K562 (cell line): Measurements from ENCODE around the gene MARS1. TPM values are rescaled to one million over a fixed set of nuclear protein-coding genes. Genes with fewer than 3 reads are reported as not detected.

Source experiments
- ARID2 ChIP-seq: fragments of 450-650 bp; IDR thresholded peaks from 2 replicates; pipeline ENCODE4 v1.6.1; 2017; ENCODE audit warnings: antibody characterized with exemption, mild to moderate bottlenecking
- CBFB ChIP-seq: sonication (generic); formaldehyde crosslinking; IDR thresholded peaks from 2 replicates; pipeline ENCODE4 v1.4.0; 2020; ENCODE audit warnings: mild to moderate bottlenecking, missing genetic modification reagents
- CXXC5 ChIP-seq: fragments of 250-450 bp; sonication (Bioruptor Pico); IDR thresholded peaks from 2 replicates; pipeline ENCODE4 v1.8.0; 2022; ENCODE audit warnings: inconsistent platforms, mild to moderate bottlenecking, moderate library complexity
- DACH1 ChIP-seq: fragments of 450-650 bp; IDR thresholded peaks from 2 replicates; pipeline ENCODE4 v1.6.1; 2018; ENCODE audit not compliant: partially characterized antibody
- DMBX1 ChIP-seq: fragments of 250-450 bp; sonication (Bioruptor Pico); IDR thresholded peaks from 2 replicates; pipeline ENCODE4 v1.8.0; 2022; ENCODE audit warnings: inconsistent platforms, mild to moderate bottlenecking, moderate library complexity, borderline replicate concordance
- E2F8 ChIP-seq: fragments of 450-650 bp; IDR thresholded peaks from 2 replicates; pipeline ENCODE4 v1.7.1; 2018; ENCODE audit warnings: mild to moderate bottlenecking, low read depth; ENCODE audit not compliant: partially characterized antibody
- EP300 ChIP-seq: IDR thresholded peaks from 2 replicates; pipeline ENCODE4 v1.6.1; 2012; ENCODE audit warnings: low read length, improper control_type of control experiment
- GABPB2 ChIP-seq: fragments of 250-450 bp; sonication (Bioruptor Pico); conservative IDR thresholded peaks from 2 replicates; pipeline ENCODE4 v1.5.1; 2021; ENCODE audit warnings: mild to moderate bottlenecking
- GTF2F1 ChIP-seq: IDR thresholded peaks from 2 replicates; pipeline ENCODE4 v1.6.1; 2011; ENCODE audit warnings: low read depth, low read length, improper control_type of control experiment
- HDAC3 ChIP-seq: fragments of 450-650 bp; IDR thresholded peaks from 2 replicates; pipeline ENCODE4 v1.6.1; 2018; ENCODE audit warnings: borderline replicate concordance, mild to moderate bottlenecking, moderate library complexity; ENCODE audit not compliant: partially characterized antibody
- KAT8 ChIP-seq: fragments of 450-650 bp; IDR thresholded peaks from 2 replicates; pipeline ENCODE4 v1.6.1; 2016; ENCODE audit warnings: low read depth, mild to moderate bottlenecking
- KLF1 ChIP-seq: fragments of 450-650 bp; IDR thresholded peaks from 2 replicates; pipeline ENCODE4 v1.6.1; 2016; ENCODE audit warnings: missing genetic modification characterization, missing compliant biosample characterization
- KLF16 ChIP-seq: IDR thresholded peaks from 2 replicates; pipeline ENCODE4 v1.6.1; 2016; ENCODE audit warnings: antibody characterized with exemption
- NCOA6 ChIP-seq: fragments of 450-650 bp; IDR thresholded peaks from 2 replicates; pipeline ENCODE4 v1.6.1; 2017; ENCODE audit warnings: mild to moderate bottlenecking
- PHB2 ChIP-seq: fragments of 450-650 bp; IDR thresholded peaks from 2 replicates; pipeline ENCODE4 v1.6.1; 2017; ENCODE audit warnings: low read depth
- PHF8 ChIP-seq: fragments of 200-600 bp; sonication (generic); IDR thresholded peaks from 2 replicates; pipeline ENCODE4 v1.6.1; 2012; ENCODE audit warnings: mixed run types, mild to moderate bottlenecking, inconsistent platforms, low read length, moderate library complexity, borderline replicate concordance
- POLR2AphosphoS5 ChIP-seq: IDR thresholded peaks from 2 replicates; pipeline ENCODE4 v1.6.1; 2011; ENCODE audit warnings: mild to moderate bottlenecking, low read depth, low read length, moderate library complexity; ENCODE audit not compliant: control insufficient read depth, insufficient read depth
- POLR2H ChIP-seq: IDR thresholded peaks from 2 replicates; pipeline ENCODE4 v1.6.1; 2016; ENCODE audit warnings: missing genetic modification characterization, low read depth, mild to moderate bottlenecking, control low read depth, missing compliant biosample characterization, moderate library complexity
- POLR3A ChIP-seq: IDR thresholded peaks from 2 replicates; pipeline ENCODE4 v1.6.1; 2011; ENCODE audit warnings: borderline replicate concordance, mild to moderate bottlenecking, moderate library complexity; ENCODE audit not compliant: insufficient read length, insufficient read depth; ENCODE audit errors: extremely low read depth
- PRPF4 ChIP-seq: fragments of 200-400 bp; formaldehyde crosslinking; IDR thresholded peaks from one replicate; pipeline ENCODE4 v1.6.1; 2017; ENCODE audit warnings: low read length, low read depth, mild to moderate bottlenecking; ENCODE audit not compliant: insufficient read depth, poor library complexity, severe bottlenecking
- TAF9B ChIP-seq: fragments of 450-650 bp; IDR thresholded peaks from 2 replicates; pipeline ENCODE4 v1.6.1; 2018; ENCODE audit warnings: mild to moderate bottlenecking; ENCODE audit not compliant: partially characterized antibody
- TCFL5 ChIP-seq: fragments of 250-450 bp; sonication (Bioruptor Pico); conservative IDR thresholded peaks from 2 replicates; pipeline ENCODE4 v1.6.1; 2021; ENCODE audit warnings: mild to moderate bottlenecking, moderate library complexity, matching md5 sums
- TOE1 ChIP-seq, 2 experiments: fragments of 450-650 bp in 1 of 2; sonication (generic) in 1 of 2; formaldehyde crosslinking in 1 of 2; IDR thresholded peaks; 2 replicates each; pipeline versions ENCODE4 v1.7.1 to v1.8.0; 2016 to 2022; ENCODE audit warnings: borderline replicate concordance in 2 of 2, mild to moderate bottlenecking in 2 of 2, antibody characterized with exemption in 1 of 2, inconsistent platforms in 1 of 2, low read depth in 1 of 2, missing genetic modification reagents in 1 of 2, moderate library complexity in 1 of 2
- polyA plus RNA-seq, 8 experiments: library from polyadenylated mRNA; depleted of rRNA in 4 of 8; stranded (reverse) in 5 of 8; unstranded in 3 of 8; fragments of >200 nt; fragmentation: Nextera tagmentation in 2 of 8; fragmentation: Illumina TruSeq in 1 of 8; extraction: Ambion mirVana in 2 of 8; extraction: Trizol in 1 of 8; gene quantifications; 2 replicates each; pipeline versions ENCODE4 v1.2.1 to v1.2.3, GENCODE V29; 2011 to 2014; ENCODE audit warnings: inconsistent platforms in 1 of 8, missing spikeins in 1 of 8
- total RNA-seq, 7 experiments: library from RNA; depleted of rRNA in 6 of 7; stranded (reverse); fragments of >200 nt in 6 of 7; fragmentation: Illumina TruSeq in 2 of 7; extraction: Trizol in 2 of 7; gene quantifications; 2 replicates each; pipeline versions ENCODE4 v1.2.1 to v1.2.3, GENCODE V29; 2011 to 2021; ENCODE audit warnings: low replicate concordance in 1 of 7
- TF ChIP-seq, protein P1 (sequence below): fragments of 450-650 bp; formaldehyde crosslinking; IDR thresholded peaks from 2 replicates; pipeline ENCODE4 v1.4.0; 2020; ENCODE audit warnings: mild to moderate bottlenecking
- TF ChIP-seq, protein P2 (sequence below): sonication (generic); formaldehyde crosslinking; IDR thresholded peaks from 2 replicates; pipeline ENCODE4 v1.9.0; 2022; ENCODE audit warnings: mild to moderate bottlenecking, missing genetic modification reagents

MARS1 gene
- total and polyA plus RNA-seq, 9 of the 15 experiments (the other 6 are each of a cell fraction or from before 2014, with no cell fraction given): 117 to 382 (median 220) TPM

DNA sequence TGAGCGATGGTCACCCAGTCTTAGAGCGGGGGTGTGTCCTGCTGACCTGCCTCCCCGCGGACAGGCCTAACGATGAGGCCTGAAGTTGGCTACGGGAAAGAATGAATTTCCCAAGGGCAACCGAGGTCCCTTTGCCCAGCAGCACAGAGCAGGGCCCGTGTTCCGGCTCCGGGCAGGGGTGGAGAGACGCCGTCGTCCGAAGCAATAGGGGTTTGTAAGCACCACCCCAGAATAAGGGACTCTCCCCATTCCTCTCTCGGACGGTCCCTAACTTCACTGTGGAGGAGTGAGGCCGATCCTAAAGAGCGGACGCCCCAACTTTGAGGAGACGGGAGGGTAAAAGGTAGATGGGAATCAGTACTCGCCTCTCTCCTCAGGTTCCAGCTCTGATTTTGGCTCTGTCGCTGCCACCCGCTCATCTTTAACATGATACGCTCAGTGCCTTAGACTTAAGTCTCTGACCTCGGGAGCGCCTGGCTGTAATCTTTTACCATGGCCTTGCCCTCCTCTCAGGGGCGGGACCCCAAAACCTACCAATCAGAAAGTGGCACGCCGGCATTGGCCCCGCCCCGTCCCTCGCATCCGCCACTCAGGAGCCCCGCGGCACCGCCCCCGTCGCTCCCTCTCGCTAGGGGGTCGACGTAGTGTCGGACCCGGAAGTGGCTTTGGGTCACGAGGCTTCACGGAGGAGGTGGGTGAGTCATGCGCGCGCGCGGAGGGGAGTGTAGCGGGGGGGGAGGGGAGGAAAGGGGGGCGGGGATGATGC is 32.4 kb downstream of the MARS1 start, which contains the start of gene DDIT3 (continued):
- TF ChIP-seq POLR2AphosphoS5 (peak; percentile 99), PHF8 (peak; percentile 90), PRPF4 (peak; percentile 58), POLR3A (no peak), NCOA6 (no peak), CBFB (no peak), POLR2H (tag) (peak; percentile 99), HDAC3 (no peak), EP300 (no peak), CXXC5 (peak; percentile 70), E2F8 (no peak), TCFL5 (CRISPR knock-in tag) (no peak), GTF2F1 (peak; percentile 87), TAF9B (peak; percentile 93), PHB2 (no peak), KAT8 (no peak), DACH1 (no peak), ARID2 (no peak), DMBX1 (CRISPR knock-in tag) (peak; percentile 73; the same call in 1 of the 2 replicates), GABPB2 (CRISPR knock-in tag) (no peak; the same call in 1 of the 2 replicates), KLF1 (tag) (no peak), KLF16 (no peak; the same call in 1 of the 2 replicates), TOE1 (IDR thresholded peaks at IDR 0.05; ENCODE audit: borderline replicate concordance) (peak; percentile 93), TOE1 (CRISPR knock-in tag; IDR thresholded peaks at IDR 0.05; ENCODE audit: borderline replicate concordance, low read depth) (no peak; the same call in 1 of the 2 replicates)
- TF ChIP-seq, protein P1, sequence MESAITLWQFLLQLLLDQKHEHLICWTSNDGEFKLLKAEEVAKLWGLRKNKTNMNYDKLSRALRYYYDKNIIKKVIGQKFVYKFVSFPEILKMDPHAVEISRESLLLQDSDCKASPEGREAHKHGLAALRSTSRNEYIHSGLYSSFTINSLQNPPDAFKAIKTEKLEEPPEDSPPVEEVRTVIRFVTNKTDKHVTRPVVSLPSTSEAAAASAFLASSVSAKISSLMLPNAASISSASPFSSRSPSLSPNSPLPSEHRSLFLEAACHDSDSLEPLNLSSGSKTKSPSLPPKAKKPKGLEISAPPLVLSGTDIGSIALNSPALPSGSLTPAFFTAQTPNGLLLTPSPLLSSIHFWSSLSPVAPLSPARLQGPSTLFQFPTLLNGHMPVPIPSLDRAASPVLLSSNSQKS (CRISPR knock-in tag): no peak
- TF ChIP-seq, protein P2, sequence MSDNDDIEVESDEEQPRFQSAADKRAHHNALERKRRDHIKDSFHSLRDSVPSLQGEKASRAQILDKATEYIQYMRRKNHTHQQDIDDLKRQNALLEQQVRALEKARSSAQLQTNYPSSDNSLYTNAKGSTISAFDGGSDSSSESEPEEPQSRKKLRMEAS (CRISPR knock-in tag): no peak
